ENCODE results near the gene FAM76B. TPM values are rescaled to one million over a fixed set of nuclear protein-coding genes. Genes with fewer than 3 reads are reported as not detected.

FAM76B gene
- total RNA-seq, 4 donors from 2014 or later, result 14.8 to 33.8 (median 19.8) TPM

- Histone ChIP-seq H3K4me3 (peak overlapping the region; percentile 85 to 96 (median 88)), H3K4me1 (peaks cover 0 to 30% (median 16%) of the 10 kb centered on the region in 3 donors), H3K27me3 (no peaks in the 10 kb centered on the region), H3K27ac (peak overlapping the region in 2 of 4 donors; percentile 98 to 99), H3K36me3 (peaks cover 0 to 14% (median 0%) of the 10 kb centered on the region in 3 donors), H3K9me3 (no peaks in the 10 kb centered on the region)
- WGBS, 2 donors, result 38 to 51% methylated on average over 8 of the region's 8 CpGs
- intact Hi-C loops (cut with DNase I), result no loop called here
- no peak for TF ChIP-seq POLR2A (IDR thresholded peaks at IDR 0.05)
- TF ChIP-seq, protein P1, sequence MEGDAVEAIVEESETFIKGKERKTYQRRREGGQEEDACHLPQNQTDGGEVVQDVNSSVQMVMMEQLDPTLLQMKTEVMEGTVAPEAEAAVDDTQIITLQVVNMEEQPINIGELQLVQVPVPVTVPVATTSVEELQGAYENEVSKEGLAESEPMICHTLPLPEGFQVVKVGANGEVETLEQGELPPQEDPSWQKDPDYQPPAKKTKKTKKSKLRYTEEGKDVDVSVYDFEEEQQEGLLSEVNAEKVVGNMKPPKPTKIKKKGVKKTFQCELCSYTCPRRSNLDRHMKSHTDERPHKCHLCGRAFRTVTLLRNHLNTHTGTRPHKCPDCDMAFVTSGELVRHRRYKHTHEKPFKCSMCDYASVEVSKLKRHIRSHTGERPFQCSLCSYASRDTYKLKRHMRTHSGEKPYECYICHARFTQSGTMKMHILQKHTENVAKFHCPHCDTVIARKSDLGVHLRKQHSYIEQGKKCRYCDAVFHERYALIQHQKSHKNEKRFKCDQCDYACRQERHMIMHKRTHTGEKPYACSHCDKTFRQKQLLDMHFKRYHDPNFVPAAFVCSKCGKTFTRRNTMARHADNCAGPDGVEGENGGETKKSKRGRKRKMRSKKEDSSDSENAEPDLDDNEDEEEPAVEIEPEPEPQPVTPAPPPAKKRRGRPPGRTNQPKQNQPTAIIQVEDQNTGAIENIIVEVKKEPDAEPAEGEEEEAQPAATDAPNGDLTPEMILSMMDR (IDR thresholded peaks at IDR 0.05), result no peak
- DNase-seq, result no peak
These were observed 2.1 kb upstream of the FAM76B start for GRCh38 chr11:95791709-95792033.

DNA sequence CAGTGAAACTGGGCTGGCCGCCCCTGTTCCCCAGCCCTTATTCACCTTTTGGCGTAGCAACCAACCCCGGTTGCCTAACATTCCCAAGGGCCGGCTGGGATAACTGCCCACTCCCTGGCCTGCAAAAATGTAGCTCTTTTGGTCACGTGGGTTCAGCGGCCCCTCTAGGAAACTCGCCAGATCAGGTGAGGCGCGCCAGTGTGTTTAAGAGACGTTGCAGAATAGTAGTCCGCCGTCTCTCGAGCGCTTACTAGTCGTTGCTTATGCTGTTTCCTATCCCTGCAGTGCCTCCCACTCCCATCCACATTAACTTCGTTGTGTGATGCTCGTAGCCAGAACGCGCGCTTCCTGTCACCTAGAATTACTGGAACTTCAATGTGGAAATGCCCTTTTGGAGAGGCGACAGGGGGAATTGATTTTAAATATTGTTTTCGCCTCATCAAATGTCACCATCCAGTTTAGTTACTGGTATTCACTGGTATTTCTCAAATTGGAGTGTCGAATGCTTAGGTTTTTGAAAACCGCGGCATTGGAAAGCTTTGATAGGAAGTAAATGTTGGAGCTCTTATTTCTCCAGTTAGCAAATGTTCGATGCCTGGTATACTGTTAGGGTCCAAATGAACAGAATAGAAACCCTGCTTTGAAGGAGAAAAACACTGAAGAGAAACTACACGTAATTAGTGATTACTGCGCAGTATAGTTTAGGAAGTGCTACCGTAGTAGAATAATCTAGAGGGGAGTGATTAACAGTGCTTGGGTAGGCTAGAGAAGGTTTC is 1.5 kb upstream of the FAM76B start:
- WGBS, 2 donors, result 3 to 6% methylated on average over 17 to 29 of the region's 29 CpGs
- Histone ChIP-seq H3K27me3 (no peaks in the 10 kb centered on the region), H3K27ac (peak overlapping the region; percentile 98 to 99 (median 99)), H3K4me3 (peak overlapping the region; percentile 85 to 96 (median 88)), H3K4me1 (peaks cover 0 to 30% (median 16%) of the 10 kb centered on the region in 3 donors), H3K36me3 (peaks cover 0 to 19% (median 0%) of the 10 kb centered on the region in 3 donors), H3K9me3 (no peaks in the 10 kb centered on the region)
- intact Hi-C loops (cut with DNase I), result no loop called here
- DNase-seq, result peak; percentile 23
- TF ChIP-seq, protein P1 (IDR thresholded peaks at IDR 0.05), result no peak
- no peak for TF ChIP-seq POLR2A (IDR thresholded peaks at IDR 0.05)

DNA sequence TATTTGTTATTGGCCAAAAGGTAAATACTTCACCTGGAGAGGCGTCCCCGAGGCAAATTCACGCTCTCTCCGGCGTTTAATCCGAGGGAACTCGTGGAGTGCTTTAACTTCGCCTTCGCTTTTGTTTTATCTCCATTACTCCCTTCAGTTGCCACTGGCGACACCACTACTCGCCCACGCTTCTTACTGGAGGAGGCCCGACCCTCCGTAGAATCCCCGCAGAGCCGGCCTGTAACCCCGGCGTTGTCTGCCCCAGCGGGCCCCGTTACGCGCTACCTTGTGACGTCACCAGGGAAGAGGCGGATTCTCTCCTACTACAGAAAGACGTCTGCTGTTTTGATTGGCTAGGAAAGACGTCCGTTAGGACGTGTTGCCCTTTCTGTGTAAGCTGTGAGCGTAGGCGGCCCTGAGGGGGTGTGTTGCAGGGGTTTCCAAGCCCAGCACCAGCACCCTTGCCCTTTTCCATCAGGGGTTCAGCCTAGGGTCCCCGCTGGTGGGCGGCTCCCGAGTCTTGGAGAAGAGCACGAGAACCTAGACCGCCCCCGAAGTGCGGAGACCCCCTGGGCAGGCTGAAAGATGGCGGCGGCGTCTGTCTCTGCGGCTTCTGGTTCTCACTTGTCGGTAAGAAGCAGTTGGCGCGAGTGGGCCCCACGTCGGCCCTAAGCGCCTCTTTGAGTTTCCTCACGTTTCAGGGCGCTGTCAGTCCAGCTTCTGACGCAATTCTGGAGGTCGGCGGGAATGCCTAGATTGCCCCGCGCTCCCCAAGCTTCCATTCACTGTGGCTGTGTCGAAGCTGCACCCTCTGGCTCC is 746 bp upstream of the FAM76B start, which contains the start of gene CEP57:
CEP57 (plus strand) TSS at position 376 of the 810 bp plus-strand sequence; CDS start at position 577, 201 bp downstream.
- Histone ChIP-seq H3K9me3 (no peaks in the 10 kb centered on the region), H3K27ac (peak within 1 kb of the TSS; percentile 98 to 99 (median 99)), H3K36me3 (peaks cover 0 to 27% (median 0%) of the 10 kb centered on the region in 3 donors), H3K4me1 (peaks cover 0 to 30% (median 16%) of the 10 kb centered on the region in 3 donors), H3K27me3 (no peaks in the 10 kb centered on the region), H3K4me3 (peak within 1 kb of the TSS; percentile 85 to 96 (median 88))
- 1% methylated on average over 36 to 44 of the region's 55 CpGs for WGBS, 2 donors
- intact Hi-C loops (cut with DNase I), result no loop called here
- peak in 1 of 4 donors; percentile 82 for TF ChIP-seq POLR2A (IDR thresholded peaks at IDR 0.05)
- TF ChIP-seq, protein P1 (IDR thresholded peaks at IDR 0.05), result peak in 1 of 6 experiments; percentile 4
- peak; percentile 85 for DNase-seq

DNA sequence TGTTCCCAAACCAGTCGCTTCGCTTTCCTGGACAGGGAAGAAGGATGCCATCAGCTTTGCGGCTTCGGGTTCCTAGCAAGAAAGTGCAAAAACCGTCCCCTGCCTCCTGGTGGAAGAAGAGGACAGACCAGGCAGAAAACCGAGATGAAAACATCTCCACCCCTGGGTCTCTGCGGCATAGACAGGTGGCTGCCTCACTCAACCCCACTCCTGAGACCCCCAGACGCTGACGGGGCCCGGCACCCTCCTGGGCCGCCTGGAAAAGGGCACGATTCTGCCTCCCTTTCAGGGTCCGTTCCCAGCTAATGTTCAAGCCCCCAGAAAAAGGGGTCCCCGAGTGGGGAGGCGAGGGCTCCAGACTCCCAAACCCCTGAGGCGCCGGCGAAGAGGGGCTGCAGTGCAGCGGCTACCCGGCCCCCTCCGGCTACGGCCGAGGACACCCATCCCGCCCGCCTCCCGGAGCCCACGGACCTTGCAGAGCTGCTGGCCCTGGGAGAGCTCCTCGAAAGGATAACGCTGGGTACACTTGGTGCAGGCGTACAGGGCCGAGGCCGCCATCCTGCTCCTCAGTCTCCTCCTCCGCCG is 569 bp downstream of the FAM76B start:
- Histone ChIP-seq H3K36me3 (peaks cover 0 to 40% (median 0%) of the 10 kb centered on the region in 3 donors), H3K4me3 (peak overlapping the region; percentile 85 to 96 (median 88)), H3K9me3 (no peaks in the 10 kb centered on the region), H3K4me1 (peaks cover 0 to 30% (median 16%) of the 10 kb centered on the region in 3 donors), H3K27ac (peak overlapping the region; percentile 98 to 99 (median 99)), H3K27me3 (no peaks in the 10 kb centered on the region)
- TF ChIP-seq, protein P1 (IDR thresholded peaks at IDR 0.05), result peak in 2 of 6 experiments; percentile 8 to 13
- no peak for TF ChIP-seq POLR2A (IDR thresholded peaks at IDR 0.05)
- 1 to 4% methylated on average over 9 to 11 of the region's 34 CpGs for whole genome bisulfite sequencing, 2 donors
- intact Hi-C loops (cut with DNase I), result no loop called here
- DNase-seq, result no peak
